NT2/D1 (cell line): ENCODE data around the gene OTOP2.

Experiments
- YY1 ChIP-seq: IDR thresholded peaks from 2 replicates; pipeline ENCODE4 v1.6.1; 2011; ENCODE audit not compliant: insufficient read length, insufficient read depth
- ZNF274 ChIP-seq: IDR thresholded peaks from 2 replicates; pipeline ENCODE4 v1.6.1; 2011; ENCODE audit warnings: mild to moderate bottlenecking, low read depth, low read length

- TF ChIP-seq ZNF274: no peak
- TF ChIP-seq YY1: no peak
These were observed 13.3 kb downstream of the OTOP2 start for GRCh38 chr17:74937064-74938051.
